Liver (tissue), 9 donors: Measurements from ENCODE around the gene ATP11A. TPM values are rescaled to one million over a fixed set of nuclear protein-coding genes. Genes with fewer than 3 reads are reported as not detected.

ENCODE experiments used
- DNase-seq: peaks from one replicate; pipeline ENCODE4 v3.0.0-alpha.2; 2017; ENCODE audit warnings: low spot score
- H3K27ac ChIP-seq, 2 donors: one replicate each; pipeline ENCODE4 v1.7.0; 2013; ENCODE audit warnings: inconsistent platforms in 2 of 2, low read length in 2 of 2, control low read depth in 1 of 2, low read depth in 1 of 2, mild to moderate bottlenecking in 1 of 2
- H3K27me3 ChIP-seq, 4 donors: one replicate each; pipeline versions ENCODE4 v1.6.1 to v1.7.0; 2013; ENCODE audit warnings: low read length in 3 of 4, inconsistent platforms in 1 of 4, mild to moderate bottlenecking in 1 of 4, moderate library complexity in 1 of 4; ENCODE audit not compliant: control insufficient read depth in 4 of 4, insufficient read depth in 4 of 4
- H3K36me3 ChIP-seq, 4 donors: one replicate each; pipeline versions ENCODE4 v1.6.1 to v1.7.0; 2013; ENCODE audit warnings: low read length in 3 of 4, mild to moderate bottlenecking in 3 of 4, low read depth in 1 of 4, moderate library complexity in 1 of 4; ENCODE audit not compliant: control insufficient read depth in 4 of 4, insufficient read depth in 3 of 4
- H3K4me1 ChIP-seq, 4 donors: one replicate each; pipeline versions ENCODE4 v1.6.1 to v1.7.0; 2013; ENCODE audit warnings: low read length in 3 of 4, mild to moderate bottlenecking in 3 of 4, moderate library complexity in 1 of 4; ENCODE audit not compliant: control insufficient read depth in 4 of 4, insufficient read depth in 4 of 4
- H3K4me3 ChIP-seq, 3 donors: one replicate each; pipeline versions ENCODE4 v1.6.1 to v1.7.0; 2013; ENCODE audit warnings: low read length in 3 of 3, control low read depth in 1 of 3, low read depth in 1 of 3, mild to moderate bottlenecking in 1 of 3
- H3K9ac ChIP-seq, 2 donors: one replicate each; pipeline ENCODE4 v1.7.0; 2013; ENCODE audit warnings: low read length in 2 of 2, mild to moderate bottlenecking in 2 of 2, moderate library complexity in 2 of 2, control low read depth in 1 of 2, low read depth in 1 of 2
- H3K9me3 ChIP-seq, 4 donors: one replicate each; pipeline versions ENCODE4 v1.6.1 to v1.7.0; 2013; ENCODE audit warnings: low read length in 3 of 4; ENCODE audit not compliant: control insufficient read depth in 4 of 4
- EGR1 ChIP-seq, 2 donors: IDR thresholded peaks; 2 replicates each; pipeline ENCODE4 v1.6.1; 2016 to 2018; ENCODE audit warnings: antibody characterized with exemption in 2 of 2, low read depth in 2 of 2
- FOXA1 ChIP-seq: IDR thresholded peaks from 2 replicates; pipeline ENCODE4 v1.6.1; 2016; ENCODE audit warnings: antibody characterized with exemption
- FOXA2 ChIP-seq: IDR thresholded peaks from 2 replicates; pipeline ENCODE4 v1.6.1; 2016; ENCODE audit warnings: antibody characterized with exemption
- GABPA ChIP-seq, 2 donors: IDR thresholded peaks in 1 of 2; conservative IDR thresholded peaks in 1 of 2; 2 replicates each; pipeline ENCODE4 v1.6.1; 2016; ENCODE audit warnings: antibody characterized with exemption in 2 of 2, mild to moderate bottlenecking in 1 of 2, moderate library complexity in 1 of 2
- HNF4A ChIP-seq, 2 donors: conservative IDR thresholded peaks; 2 replicates each; pipeline ENCODE4 v1.6.1; 2016; ENCODE audit warnings: antibody characterized with exemption in 2 of 2, mild to moderate bottlenecking in 2 of 2
- HNF4G ChIP-seq: IDR thresholded peaks from 2 replicates; pipeline ENCODE4 v1.6.1; 2016; ENCODE audit warnings: antibody characterized with exemption
- JUND ChIP-seq, 2 donors: IDR thresholded peaks; 2 replicates each; pipeline ENCODE4 v1.6.1; 2016; ENCODE audit warnings: antibody characterized with exemption in 2 of 2
- NR2F2 ChIP-seq: IDR thresholded peaks from 2 replicates; pipeline ENCODE4 v1.6.1; 2016; ENCODE audit warnings: antibody characterized with exemption
- RXRA ChIP-seq, 2 donors: IDR thresholded peaks; 2 replicates each; pipeline ENCODE4 v1.6.1; 2017 to 2018; ENCODE audit warnings: antibody characterized with exemption in 2 of 2, mild to moderate bottlenecking in 1 of 2
- SP1 ChIP-seq: IDR thresholded peaks from 2 replicates; pipeline ENCODE4 v1.6.1; 2018; ENCODE audit warnings: antibody characterized with exemption, mild to moderate bottlenecking
- TAF1 ChIP-seq: conservative IDR thresholded peaks from 2 replicates; pipeline ENCODE4 v1.6.1; 2016; ENCODE audit warnings: antibody characterized with exemption, mild to moderate bottlenecking
- YY1 ChIP-seq: IDR thresholded peaks from 2 replicates; pipeline ENCODE4 v1.6.1; 2016; ENCODE audit warnings: antibody characterized with exemption, mild to moderate bottlenecking
- WGBS: extraction: QIAGEN DNeasy Blood & Tissue Kit; methylation state at CpG from one replicate; pipeline ENCODE4 v1.1.7; 2013; 5-methylcytosine and 5-hydroxymethylcytosine counted together
- polyA plus RNA-seq, 2 donors: library from polyadenylated mRNA; stranded (reverse) in 1 of 2; unstranded in 1 of 2; fragments of 200-250 nt in 1 of 2; fragments of >200 nt in 1 of 2; fragmentation: Nextera tagmentation in 1 of 2; extraction: Ambion mirVana in 1 of 2; gene quantifications; one replicate each; pipeline versions ENCODE4 v1.2.1 to v1.2.3, GENCODE V29; 2013 to 2015
- total RNA-seq, 2 donors: library from RNA; depleted of rRNA; stranded (reverse); fragments of >200 nt; gene quantifications; one replicate each; pipeline ENCODE4 v1.2.3, GENCODE V29; 2014
- TF ChIP-seq, protein P1 (sequence below): IDR thresholded peaks from 2 replicates; pipeline ENCODE4 v1.6.1; 2016; ENCODE audit warnings: antibody characterized with exemption, mild to moderate bottlenecking
- TF ChIP-seq, protein P2 (sequence below): IDR thresholded peaks from 2 replicates; pipeline ENCODE4 v1.6.1; 2016; ENCODE audit warnings: antibody characterized with exemption
- TF ChIP-seq, protein P3 (sequence below): IDR thresholded peaks from 2 replicates; pipeline ENCODE4 v1.6.1; 2016; ENCODE audit warnings: antibody characterized with exemption
- TF ChIP-seq, protein P4 (sequence below): IDR thresholded peaks from 2 replicates; pipeline ENCODE4 v1.6.1; 2016; ENCODE audit warnings: antibody characterized with exemption
- donor health status: healthy.
- donor health status: healthy.
- donor health status: healthy.
- donor health status: healthy.
- donor health status: healthy.

ATP11A gene
- total and polyA plus RNA-seq, 4 donors: 8.7 to 27.9 (median 13.8) TPM

DNA sequence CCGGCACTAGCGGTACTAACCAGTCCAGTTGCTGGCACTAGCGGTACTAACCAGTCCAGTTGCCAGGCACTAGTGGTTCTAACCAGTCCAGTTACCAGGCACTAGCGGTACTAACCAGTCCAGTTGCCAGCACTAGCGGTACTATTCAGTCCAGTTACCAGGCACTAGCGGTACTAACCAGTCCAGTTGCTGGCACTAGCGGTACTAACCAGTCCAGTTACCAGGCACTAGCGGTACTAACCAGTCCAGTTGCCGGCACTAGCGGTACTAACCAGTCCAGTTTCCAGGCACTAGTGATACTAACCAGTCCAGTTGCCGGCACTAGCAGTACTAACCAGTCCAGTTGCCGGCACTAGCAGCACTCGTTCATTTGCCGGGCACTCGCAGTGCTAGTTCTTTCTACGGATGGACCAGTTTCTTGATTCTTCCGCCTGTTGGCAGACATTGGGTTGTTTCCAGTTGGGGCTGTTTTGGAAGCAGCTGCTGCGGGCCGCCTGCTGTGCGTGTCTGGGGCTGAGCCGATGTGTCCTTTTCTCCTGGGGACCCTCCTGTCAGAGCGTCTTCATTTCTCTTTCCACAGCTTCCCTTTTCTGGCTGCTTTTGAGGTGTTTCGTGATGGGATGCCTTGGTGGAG, 155.8 kb downstream of the ATP11A start:
- Histone ChIP-seq H3K9ac (no peak overlapping the region), H3K4me3 (no peak overlapping the region), H3K9me3 (peaks cover 0 to 2% (median 0%) of the 10 kb centered on the region in 4 donors), H3K4me1 (no peaks in the 10 kb centered on the region), H3K36me3 (peaks cover 0 to 43% (median 6%) of the 10 kb centered on the region in 4 donors), H3K27me3 (no peaks in the 10 kb centered on the region), H3K27ac (no peak overlapping the region)
- DNase-seq: no peak
- 95% methylated on average over 23 of the region's 23 CpGs for WGBS
- TF ChIP-seq EGR1 (IDR thresholded peaks at IDR 0.05; ENCODE audit: low read depth in 2 of 2) (no peak), JUND (IDR thresholded peaks at IDR 0.05) (no peak), FOXA1 (no peak), SP1 (no peak), GABPA (IDR thresholded peaks at IDR 0.05 in 1 of 2, conservative IDR thresholded peaks at IDR 0.05 in 1 of 2) (no peak), FOXA2 (no peak)
- TF ChIP-seq, protein P1, sequence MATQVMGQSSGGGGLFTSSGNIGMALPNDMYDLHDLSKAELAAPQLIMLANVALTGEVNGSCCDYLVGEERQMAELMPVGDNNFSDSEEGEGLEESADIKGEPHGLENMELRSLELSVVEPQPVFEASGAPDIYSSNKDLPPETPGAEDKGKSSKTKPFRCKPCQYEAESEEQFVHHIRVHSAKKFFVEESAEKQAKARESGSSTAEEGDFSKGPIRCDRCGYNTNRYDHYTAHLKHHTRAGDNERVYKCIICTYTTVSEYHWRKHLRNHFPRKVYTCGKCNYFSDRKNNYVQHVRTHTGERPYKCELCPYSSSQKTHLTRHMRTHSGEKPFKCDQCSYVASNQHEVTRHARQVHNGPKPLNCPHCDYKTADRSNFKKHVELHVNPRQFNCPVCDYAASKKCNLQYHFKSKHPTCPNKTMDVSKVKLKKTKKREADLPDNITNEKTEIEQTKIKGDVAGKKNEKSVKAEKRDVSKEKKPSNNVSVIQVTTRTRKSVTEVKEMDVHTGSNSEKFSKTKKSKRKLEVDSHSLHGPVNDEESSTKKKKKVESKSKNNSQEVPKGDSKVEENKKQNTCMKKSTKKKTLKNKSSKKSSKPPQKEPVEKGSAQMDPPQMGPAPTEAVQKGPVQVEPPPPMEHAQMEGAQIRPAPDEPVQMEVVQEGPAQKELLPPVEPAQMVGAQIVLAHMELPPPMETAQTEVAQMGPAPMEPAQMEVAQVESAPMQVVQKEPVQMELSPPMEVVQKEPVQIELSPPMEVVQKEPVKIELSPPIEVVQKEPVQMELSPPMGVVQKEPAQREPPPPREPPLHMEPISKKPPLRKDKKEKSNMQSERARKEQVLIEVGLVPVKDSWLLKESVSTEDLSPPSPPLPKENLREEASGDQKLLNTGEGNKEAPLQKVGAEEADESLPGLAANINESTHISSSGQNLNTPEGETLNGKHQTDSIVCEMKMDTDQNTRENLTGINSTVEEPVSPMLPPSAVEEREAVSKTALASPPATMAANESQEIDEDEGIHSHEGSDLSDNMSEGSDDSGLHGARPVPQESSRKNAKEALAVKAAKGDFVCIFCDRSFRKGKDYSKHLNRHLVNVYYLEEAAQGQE: no peak

DNA sequence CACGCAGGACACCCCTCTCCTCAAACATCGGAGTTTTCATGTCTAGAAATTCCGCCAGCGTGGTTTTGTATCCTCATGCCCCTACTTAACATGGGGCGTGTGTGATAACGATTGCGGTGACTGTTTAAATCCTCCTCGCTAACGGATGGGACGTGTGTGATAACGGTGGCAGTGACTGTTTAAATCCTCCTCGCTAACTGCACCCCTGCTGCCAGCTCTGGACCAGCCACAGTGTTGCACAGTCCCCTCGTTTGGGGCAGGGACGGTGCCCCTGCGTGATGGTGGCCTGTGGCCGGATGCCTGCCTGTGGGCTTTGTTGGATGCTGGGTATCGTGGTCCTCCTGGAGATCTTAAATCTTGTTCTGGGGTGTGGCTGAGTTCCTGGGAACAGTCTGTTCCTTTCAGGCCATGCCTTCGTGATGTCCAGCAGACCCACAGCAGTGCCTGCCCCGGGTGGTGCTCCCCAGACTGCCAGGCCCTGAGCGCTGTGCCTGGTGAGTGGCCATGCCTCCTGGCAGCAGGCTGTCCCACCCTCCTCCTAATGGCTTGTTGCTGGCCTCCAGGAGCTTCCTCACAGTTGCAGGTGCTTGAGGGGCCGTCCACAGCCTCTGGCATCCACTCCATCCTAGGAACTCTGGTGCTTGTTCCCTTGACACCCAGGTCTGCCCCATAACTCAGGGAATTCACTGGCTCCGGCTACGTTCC, 156.7 kb downstream of the ATP11A start:
- no peak overlapping the region for H3K9ac ChIP-seq
- H3K36me3 ChIP-seq: peaks cover 0 to 48% (median 8%) of the 10 kb centered on the region in 4 donors
- H3K4me1 ChIP-seq: no peaks in the 10 kb centered on the region
- no peak for TF ChIP-seq NR2F2
- no peak for TF ChIP-seq JUND (IDR thresholded peaks at IDR 0.05)
- TF ChIP-seq TAF1: no peak
- TF ChIP-seq GABPA (IDR thresholded peaks at IDR 0.05 in 1 of 2, conservative IDR thresholded peaks at IDR 0.05 in 1 of 2): no peak
- no peak for TF ChIP-seq FOXA1
- no peak for TF ChIP-seq FOXA2
- no peak for TF ChIP-seq YY1
- TF ChIP-seq, protein P2, sequence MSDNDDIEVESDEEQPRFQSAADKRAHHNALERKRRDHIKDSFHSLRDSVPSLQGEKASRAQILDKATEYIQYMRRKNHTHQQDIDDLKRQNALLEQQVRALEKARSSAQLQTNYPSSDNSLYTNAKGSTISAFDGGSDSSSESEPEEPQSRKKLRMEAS: no peak
- TF ChIP-seq, protein P3, sequence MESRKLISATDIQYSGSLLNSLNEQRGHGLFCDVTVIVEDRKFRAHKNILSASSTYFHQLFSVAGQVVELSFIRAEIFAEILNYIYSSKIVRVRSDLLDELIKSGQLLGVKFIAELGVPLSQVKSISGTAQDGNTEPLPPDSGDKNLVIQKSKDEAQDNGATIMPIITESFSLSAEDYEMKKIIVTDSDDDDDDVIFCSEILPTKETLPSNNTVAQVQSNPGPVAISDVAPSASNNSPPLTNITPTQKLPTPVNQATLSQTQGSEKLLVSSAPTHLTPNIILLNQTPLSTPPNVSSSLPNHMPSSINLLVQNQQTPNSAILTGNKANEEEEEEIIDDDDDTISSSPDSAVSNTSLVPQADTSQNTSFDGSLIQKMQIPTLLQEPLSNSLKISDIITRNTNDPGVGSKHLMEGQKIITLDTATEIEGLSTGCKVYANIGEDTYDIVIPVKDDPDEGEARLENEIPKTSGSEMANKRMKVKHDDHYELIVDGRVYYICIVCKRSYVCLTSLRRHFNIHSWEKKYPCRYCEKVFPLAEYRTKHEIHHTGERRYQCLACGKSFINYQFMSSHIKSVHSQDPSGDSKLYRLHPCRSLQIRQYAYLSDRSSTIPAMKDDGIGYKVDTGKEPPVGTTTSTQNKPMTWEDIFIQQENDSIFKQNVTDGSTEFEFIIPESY: no peak
- no peak for TF ChIP-seq HNF4G
- TF ChIP-seq EGR1 (IDR thresholded peaks at IDR 0.05; ENCODE audit: low read depth in 2 of 2): no peak
- TF ChIP-seq, protein P1: no peak
- no peak for TF ChIP-seq SP1
- TF ChIP-seq, protein P4, sequence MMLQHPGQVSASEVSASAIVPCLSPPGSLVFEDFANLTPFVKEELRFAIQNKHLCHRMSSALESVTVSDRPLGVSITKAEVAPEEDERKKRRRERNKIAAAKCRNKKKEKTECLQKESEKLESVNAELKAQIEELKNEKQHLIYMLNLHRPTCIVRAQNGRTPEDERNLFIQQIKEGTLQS: no peak
- no peak for TF ChIP-seq RXRA (IDR thresholded peaks at IDR 0.05)
- no peak for TF ChIP-seq HNF4A (conservative IDR thresholded peaks at IDR 0.05)
- 96% methylated on average over 23 of the region's 23 CpGs for WGBS
- H3K4me3 ChIP-seq: no peak overlapping the region
- H3K27ac ChIP-seq: no peak overlapping the region
- peaks cover 0 to 2% (median 0%) of the 10 kb centered on the region in 4 donors for H3K9me3 ChIP-seq
- DNase-seq: no peak
- no peaks in the 10 kb centered on the region for H3K27me3 ChIP-seq
